ENCODE measurements around the gene RNASE11. TPM values are rescaled to one million over a fixed set of nuclear protein-coding genes. Genes with fewer than 3 reads are reported as not detected.

The RNASE11 gene
- total RNA-seq, 1 donor from 2014 or later = not detected

GRCh38 chr14:20609215-20610001, 21.6 kb upstream of the RNASE11 start:
- Histone ChIP-seq H3K27ac (peak overlapping the region; percentile 78), H3K4me3 (peak overlapping the region; percentile 66 to 82), H3K9me3 (no peaks in the 10 kb centered on the region), H3K36me3 (no peaks in the 10 kb centered on the region), H3K27me3 (no peaks in the 10 kb centered on the region), H3K4me1 (peaks cover 15% of the 10 kb centered on the region)
- intact Hi-C loops (cut with DNase I) = loop anchor here (5.0 to 10.0 kb wide), 4 partner anchors 145 to 282 kb away; partner anchors contain the start of genes PARP2, PIP4P1, PNP and TEP1
- peak; percentile 57 to 72 for TF ChIP-seq POLR2AphosphoS5 (IDR thresholded peaks at IDR 0.05; ENCODE audit: insufficient read depth in 1 of 2, low read depth in 1 of 2)
- TF ChIP-seq POLR2A (IDR thresholded peaks at IDR 0.05) = no peak
- peak; percentile 87 to 99 (median 97) for TF ChIP-seq CTCF (IDR thresholded peaks at IDR 0.05)
- DNase-seq (ENCODE audit: extremely low spot score in 2 of 2) = no peak

- H3K4me1 ChIP-seq = peaks cover 9% of the 10 kb centered on the region
- no peaks in the 10 kb centered on the region for H3K27me3 ChIP-seq
- H3K36me3 ChIP-seq = no peaks in the 10 kb centered on the region
- no peak overlapping the region for H3K27ac ChIP-seq
- DNase-seq (ENCODE audit: extremely low spot score in 2 of 2) = no peak
- intact Hi-C loops (cut with DNase I) = no loop called here
- H3K4me3 ChIP-seq = no peak overlapping the region
- H3K9me3 ChIP-seq = no peaks in the 10 kb centered on the region
- TF ChIP-seq CTCF (IDR thresholded peaks at IDR 0.05) (no peak), POLR2AphosphoS5 (IDR thresholded peaks at IDR 0.05; ENCODE audit: insufficient read depth in 1 of 2, low read depth in 1 of 2) (no peak), POLR2A (IDR thresholded peaks at IDR 0.05) (no peak)
Observed at GRCh38 chr14:20608383-20609110, 20.7 kb upstream of the RNASE11 start.

- Histone ChIP-seq H3K4me1 (peaks cover 9% of the 10 kb centered on the region), H3K27me3 (no peaks in the 10 kb centered on the region), H3K9me3 (no peaks in the 10 kb centered on the region), H3K4me3 (no peak overlapping the region), H3K27ac (no peak overlapping the region), H3K36me3 (no peaks in the 10 kb centered on the region)
- intact Hi-C loops (cut with DNase I) = no loop called here
- DNase-seq (ENCODE audit: extremely low spot score in 2 of 2) = no peak
- TF ChIP-seq POLR2AphosphoS5 (IDR thresholded peaks at IDR 0.05; ENCODE audit: insufficient read depth in 1 of 2, low read depth in 1 of 2) (no peak), POLR2A (IDR thresholded peaks at IDR 0.05) (no peak), CTCF (IDR thresholded peaks at IDR 0.05) (no peak)
Observed at GRCh38 chr14:20607617-20608016, 19.8 kb upstream of the RNASE11 start.

GRCh38 chr14:20606902-20607242, 19.1 kb upstream of the RNASE11 start:
- Histone ChIP-seq H3K27me3 (no peaks in the 10 kb centered on the region), H3K36me3 (no peaks in the 10 kb centered on the region), H3K9me3 (no peaks in the 10 kb centered on the region), H3K4me1 (peaks cover 9% of the 10 kb centered on the region), H3K27ac (no peak overlapping the region), H3K4me3 (no peak overlapping the region)
- intact Hi-C loops (cut with DNase I) = no loop called here
- TF ChIP-seq POLR2AphosphoS5 (IDR thresholded peaks at IDR 0.05; ENCODE audit: insufficient read depth in 1 of 2, low read depth in 1 of 2) = no peak
- no peak for TF ChIP-seq POLR2A (IDR thresholded peaks at IDR 0.05)
- no peak for TF ChIP-seq CTCF (IDR thresholded peaks at IDR 0.05)
- no peak for DNase-seq (ENCODE audit: extremely low spot score in 2 of 2)
